Activated CD4-positive, alpha-beta T cell treated with anti-CD3 and anti-CD28 coated beads, Interleukin-2, Interleukin-4, amounts not matched to agents 100 ng/mL and 50 ng/mL, durations not matched to agents 16 hours and 8 hours (primary cell): ENCODE measurements around the gene CCN5.

Experiments
- DNase-seq: peaks from one replicate; pipeline ENCODE4 v3.0.0-alpha.2; 2020; ENCODE audit warnings: low spot score

CCN5 gene

DNA sequence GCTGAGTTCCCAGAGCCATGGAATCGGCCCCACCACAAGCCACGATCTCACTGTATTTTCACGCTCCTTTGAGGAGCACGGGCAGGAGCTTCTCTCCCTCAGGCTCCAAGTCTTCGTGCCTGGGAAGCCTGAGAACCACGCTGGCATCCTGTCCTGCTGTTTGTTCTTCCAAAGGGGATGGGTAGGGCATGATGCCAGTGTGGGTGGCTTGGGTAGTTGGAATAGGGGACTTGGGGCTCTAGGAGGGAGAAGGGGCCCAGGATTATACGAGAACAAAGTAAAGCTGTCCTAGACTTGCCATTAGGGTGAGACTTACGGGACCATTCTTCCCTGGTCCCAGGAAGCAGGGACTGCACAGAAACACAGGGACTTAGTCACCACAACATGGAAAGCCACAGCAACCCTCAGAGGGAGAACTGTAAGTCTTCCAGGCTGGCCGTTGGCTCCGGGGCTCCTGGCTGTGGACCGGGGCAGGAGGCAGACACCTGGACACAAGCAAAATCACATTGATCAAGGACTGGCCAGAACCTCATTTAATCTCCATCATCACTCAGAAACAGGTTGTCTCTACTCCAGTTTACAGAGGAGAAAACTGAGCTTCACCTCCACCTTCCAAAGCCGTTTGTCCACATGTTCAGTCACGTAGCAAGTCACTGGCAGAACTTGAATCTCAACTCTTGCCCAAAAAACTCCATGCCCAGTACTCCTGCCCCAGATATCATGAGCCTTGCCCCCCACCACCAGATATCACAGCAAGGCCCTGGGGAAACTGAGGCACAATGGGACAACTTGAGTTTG lies 1.3 kb downstream of the CCN5 start:
- no peak for DNase-seq

GRCh38 chr20:44717986-44718385 lies 2.8 kb downstream of the CCN5 start:
- DNase-seq: no peak

DNA sequence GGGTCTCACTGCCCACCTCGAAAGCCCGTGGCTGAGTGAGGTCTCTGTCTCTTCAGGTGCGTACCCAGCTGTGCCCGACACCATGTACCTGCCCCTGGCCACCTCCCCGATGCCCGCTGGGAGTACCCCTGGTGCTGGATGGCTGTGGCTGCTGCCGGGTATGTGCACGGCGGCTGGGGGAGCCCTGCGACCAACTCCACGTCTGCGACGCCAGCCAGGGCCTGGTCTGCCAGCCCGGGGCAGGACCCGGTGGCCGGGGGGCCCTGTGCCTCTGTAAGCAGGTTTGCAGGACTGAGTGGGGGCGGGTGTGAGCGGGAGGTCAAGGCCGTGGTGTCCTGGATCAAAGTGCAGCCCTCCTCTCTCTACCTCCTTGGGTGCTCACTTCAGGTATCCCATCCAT lies 4.7 kb downstream of the CCN5 start:
- DNase-seq: no peak

DNA sequence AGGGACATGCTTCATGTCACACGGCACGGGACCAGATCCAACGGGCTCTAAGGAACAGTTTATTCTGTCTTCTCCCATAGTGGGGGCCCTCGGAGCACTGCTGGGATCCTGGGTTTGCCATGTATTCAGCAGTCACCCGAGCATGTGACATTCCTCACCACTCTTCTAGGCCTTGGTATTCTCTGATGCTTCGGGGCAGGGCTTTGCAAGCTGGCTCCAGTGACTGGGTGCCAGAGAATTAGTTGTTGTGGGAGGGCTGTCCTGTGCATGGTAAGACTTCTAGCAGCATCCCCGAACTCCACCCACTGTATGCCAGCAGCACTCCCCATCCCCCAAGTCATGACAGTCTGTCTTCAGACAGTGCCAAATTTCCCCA lies 5.4 kb downstream of the CCN5 start:
- no peak for DNase-seq

GRCh38 chr20:44720997-44721784 lies 6.0 kb downstream of the CCN5 start:
- no peak for DNase-seq

DNA sequence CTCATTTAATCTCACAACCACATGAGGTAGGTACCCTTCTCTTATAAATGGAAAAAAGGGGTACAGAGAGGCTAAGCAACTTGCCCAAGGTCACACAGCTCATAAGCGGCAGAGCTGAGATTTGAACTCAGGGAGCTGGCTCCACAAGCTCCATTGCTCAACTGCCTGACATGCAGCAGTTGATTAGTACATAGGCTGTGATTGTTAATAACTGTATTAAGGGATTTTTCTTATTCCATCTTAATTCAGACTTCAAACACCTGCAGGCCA lies 6.6 kb downstream of the CCN5 start:
- DNase-seq: no peak

DNA sequence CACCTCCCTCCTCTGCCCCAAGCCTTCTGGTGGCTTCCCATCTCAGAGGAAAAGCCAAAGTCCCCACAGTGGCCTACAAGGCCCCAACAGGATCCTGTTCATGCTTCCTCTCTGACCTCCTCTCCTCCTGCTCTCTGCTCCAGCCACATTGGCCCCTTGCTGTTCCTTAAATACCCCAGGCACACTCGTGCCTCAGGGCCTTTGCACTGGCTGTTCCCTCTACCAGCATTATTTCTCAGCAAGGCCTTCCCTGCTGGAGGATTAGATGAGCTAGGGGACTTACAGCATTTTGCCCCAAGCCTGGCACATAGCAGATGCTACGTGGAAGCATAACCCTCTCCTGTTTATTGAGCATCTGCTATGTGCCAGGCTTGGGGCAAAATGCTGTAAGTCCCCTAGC lies 7.8 kb downstream of the CCN5 start:
- no peak for DNase-seq

DNA sequence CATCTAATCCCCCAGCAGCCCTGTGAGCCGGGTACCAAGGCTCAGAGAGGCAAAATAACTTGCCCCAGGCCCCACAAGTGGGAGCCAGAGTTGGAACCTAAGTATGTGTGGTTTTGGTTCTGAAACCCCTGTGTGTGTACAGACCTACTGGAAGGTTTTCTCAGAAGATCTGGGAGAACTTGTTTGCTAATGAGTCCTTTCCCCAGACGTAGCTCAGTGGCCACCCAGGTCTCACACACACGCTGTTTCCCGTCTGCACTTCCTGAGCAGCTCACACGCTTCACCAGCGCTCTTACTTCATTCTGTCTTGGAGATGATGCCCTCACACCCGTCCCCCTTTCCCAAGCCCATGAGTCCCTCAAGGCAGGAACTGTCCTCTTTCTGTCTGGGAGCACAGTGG lies 8.2 kb downstream of the CCN5 start:
- no peak for DNase-seq

GRCh38 chr20:44723798-44724362 lies 8.7 kb downstream of the CCN5 start:
- DNase-seq: no peak

DNA sequence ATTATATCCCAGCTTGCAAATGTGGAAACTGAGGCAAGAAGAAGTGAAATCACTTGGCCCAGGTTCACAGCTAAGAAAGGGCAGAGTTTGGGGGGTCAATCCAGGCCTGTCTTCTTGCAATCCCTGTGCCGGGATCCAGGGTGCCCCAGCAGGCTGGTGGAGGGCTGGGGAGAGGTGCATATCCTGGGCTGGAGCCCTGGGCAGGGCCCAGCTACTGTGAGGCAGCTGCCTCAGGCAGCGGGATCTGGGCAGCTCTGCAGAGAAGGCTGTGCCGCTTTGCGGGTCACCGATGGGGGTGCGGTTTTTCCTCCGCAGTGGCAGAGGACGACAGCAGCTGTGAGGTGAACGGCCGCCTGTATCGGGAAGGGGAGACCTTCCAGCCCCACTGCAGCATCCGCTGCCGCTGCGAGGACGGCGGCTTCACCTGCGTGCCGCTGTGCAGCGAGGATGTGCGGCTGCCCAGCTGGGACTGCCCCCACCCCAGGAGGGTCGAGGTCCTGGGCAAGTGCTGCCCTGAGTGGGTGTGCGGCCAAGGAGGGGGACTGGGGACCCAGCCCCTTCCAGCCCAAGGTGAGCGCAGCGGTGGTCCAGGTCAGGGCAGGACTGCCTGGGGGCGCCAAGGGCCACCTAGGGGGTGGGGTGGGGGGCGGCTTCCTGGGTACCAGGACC lies 9.4 kb downstream of the CCN5 start:
- no peak for DNase-seq

GRCh38 chr20:44725837-44726236 lies 10.7 kb downstream of the CCN5 start:
- DNase-seq: no peak

GRCh38 chr20:44727039-44727438 lies 11.9 kb downstream of the CCN5 start:
- DNase-seq: no peak

DNA sequence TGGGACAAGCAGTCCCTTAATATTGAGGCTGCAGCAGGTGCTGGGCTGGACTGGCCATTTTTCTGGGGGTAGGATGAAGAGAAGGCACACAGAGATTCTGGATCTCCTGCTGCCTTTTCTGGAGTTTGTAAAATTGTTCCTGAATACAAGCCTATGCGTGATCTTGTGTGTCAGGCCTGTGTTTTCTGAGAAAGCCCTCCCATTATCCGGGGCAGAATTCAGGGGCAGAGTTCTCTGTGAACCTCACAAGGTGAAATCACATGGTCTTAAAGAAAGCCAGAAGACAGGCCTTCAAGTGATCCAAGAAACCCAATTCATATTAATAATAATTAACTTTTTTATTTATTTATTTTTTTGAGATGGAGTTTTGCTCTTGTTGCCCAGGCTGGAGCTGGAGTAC lies 12.5 kb downstream of the CCN5 start:
- no peak for DNase-seq

DNA sequence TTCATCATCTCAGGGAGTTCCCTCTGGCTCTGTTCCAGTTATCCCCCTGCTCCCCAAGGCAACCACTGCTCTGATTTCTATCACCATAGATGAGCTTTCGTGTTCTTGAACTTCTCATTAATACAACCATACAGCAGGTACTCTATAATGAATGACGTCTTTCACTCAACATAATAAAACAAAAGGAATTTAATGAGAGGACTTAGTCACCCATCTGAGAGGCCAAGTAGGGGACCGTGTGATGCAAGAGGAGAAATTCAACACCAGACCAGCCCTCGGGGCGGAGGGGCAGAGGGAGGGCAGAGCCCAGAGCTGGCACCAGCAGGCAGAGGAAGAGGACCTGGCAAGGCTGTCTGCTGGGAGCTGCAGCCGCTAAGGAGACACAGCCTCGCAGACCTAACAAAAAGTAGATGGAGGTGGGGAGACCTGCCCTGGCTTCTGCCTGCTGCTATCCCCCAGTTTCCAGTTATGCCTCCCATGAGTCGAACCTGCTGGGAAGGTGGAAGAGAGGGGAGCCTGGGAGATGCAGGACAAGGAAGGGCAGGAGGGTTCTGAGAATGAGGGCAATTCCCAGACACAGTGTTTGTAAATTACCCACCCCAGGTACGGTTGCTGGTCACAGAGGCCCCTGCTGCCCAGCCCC lies 13.8 kb downstream of the CCN5 start:
- no peak for DNase-seq

- DNase-seq: no peak
Observed at GRCh38 chr20:44730441-44730840, 15.3 kb downstream of the CCN5 start.

- DNase-seq: no peak
Observed at GRCh38 chr20:44731657-44732056, 16.5 kb downstream of the CCN5 start.

DNA sequence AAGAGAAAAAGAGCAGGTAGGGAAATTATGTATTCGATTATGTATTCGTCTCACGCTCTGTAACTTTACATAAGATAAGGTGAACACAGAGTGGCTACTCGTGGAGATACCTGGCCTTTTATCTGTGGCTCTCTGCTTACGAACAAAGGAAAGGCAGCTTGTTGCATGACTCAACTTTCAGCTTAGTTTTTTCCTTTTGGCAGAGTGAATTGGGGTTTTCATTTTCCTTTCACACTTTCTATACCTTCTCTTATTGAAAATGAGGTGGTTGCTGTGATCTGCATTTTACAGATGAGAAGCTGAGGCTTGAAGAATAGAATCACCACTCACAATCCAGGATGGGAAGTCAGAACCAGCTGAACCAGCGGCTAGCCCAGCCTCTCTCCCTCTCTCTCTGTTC lies 17.2 kb downstream of the CCN5 start:
- DNase-seq: peak; percentile 10

DNA sequence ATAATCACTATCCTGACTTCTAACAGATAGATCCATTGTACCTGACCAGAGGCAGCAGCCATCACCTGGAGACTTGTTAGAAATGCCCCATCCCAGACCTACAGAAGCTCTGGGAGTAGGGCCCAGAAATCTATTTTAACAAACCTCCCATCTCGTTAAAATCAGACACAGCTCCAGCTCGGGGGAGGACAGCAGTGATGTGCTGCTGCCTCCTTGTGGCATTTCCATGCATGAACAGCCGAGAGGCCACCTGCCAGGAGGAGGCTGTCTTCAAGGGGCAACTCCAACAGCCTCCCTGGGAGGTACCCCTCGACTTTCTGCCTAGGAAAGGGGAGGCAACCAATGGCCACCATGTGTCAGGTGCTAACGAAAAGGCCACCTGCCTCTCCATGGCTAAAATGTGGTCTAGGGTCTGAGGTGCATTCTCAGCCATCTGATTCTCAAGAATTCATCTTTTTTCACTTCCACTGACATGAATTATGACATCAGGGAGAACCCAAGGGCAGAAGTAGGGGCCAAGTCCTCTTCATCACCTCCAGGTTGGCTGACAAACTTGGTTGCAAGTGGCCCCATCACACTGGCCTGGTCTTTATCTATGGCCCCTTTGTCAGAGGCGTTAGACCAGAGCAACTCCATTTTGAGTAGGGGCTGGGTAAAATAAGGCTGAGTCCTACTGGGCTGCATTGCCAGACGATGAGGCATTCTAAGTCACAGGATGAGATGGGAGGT lies 18.3 kb downstream of the CCN5 start:
- peak; percentile 69 for DNase-seq

- DNase-seq: no peak
Observed at GRCh38 chr20:44734938-44735337, 19.8 kb downstream of the CCN5 start.

- DNase-seq: no peak
Observed at GRCh38 chr20:44735816-44736169, 20.6 kb downstream of the CCN5 start.

GRCh38 chr20:44736170-44737021 lies 21.2 kb downstream of the CCN5 start:
- DNase-seq: peak; percentile 59
